Activated CD4-positive, alpha-beta T cell treated with anti-CD3 and anti-CD28 coated beads, Interleukin-2, amount 50 U/mL, for 4 hours (primary cell): ENCODE measurements around the gene TEX53.

Experiments
- DNase-seq, 2 experiments: peaks; one replicate each; pipeline ENCODE4 v3.0.0-alpha.2; 2020

Gene TEX53

GRCh38 chr9:114678795-114679194, 21.2 kb upstream of the TEX53 start:
- DNase-seq: no peak

- DNase-seq: no peak
Measured at GRCh38 chr9:114678130-114678529, 20.5 kb upstream of the TEX53 start.

- DNase-seq: no peak
Measured at GRCh38 chr9:114677418-114677817, 19.8 kb upstream of the TEX53 start.

GRCh38 chr9:114676901-114677300, 19.3 kb upstream of the TEX53 start:
- no peak for DNase-seq

- DNase-seq: no peak
Measured at GRCh38 chr9:114674798-114675540, 17.4 kb upstream of the TEX53 start.

- DNase-seq: no peak
Measured at GRCh38 chr9:114674076-114674797, 16.6 kb upstream of the TEX53 start.

- DNase-seq: no peak
Measured at GRCh38 chr9:114671605-114672004, 14.0 kb upstream of the TEX53 start.

- no peak for DNase-seq
Measured at GRCh38 chr9:114669961-114670360, 12.4 kb upstream of the TEX53 start.

- no peak for DNase-seq
Measured at GRCh38 chr9:114668146-114668545, 10.5 kb upstream of the TEX53 start.

GRCh38 chr9:114666851-114667250, 9.2 kb upstream of the TEX53 start:
- DNase-seq: no peak

GRCh38 chr9:114666401-114666800, 8.8 kb upstream of the TEX53 start:
- no peak for DNase-seq

GRCh38 chr9:114664181-114664580, 6.6 kb upstream of the TEX53 start:
- DNase-seq: no peak

- DNase-seq: peak; percentile 54 to 56
Measured at GRCh38 chr9:114662081-114662989, 4.7 kb upstream of the TEX53 start.

- no peak for DNase-seq
Measured at GRCh38 chr9:114656301-114656700, 1.3 kb downstream of the TEX53 start.

- no peak for DNase-seq
Measured at GRCh38 chr9:114655689-114656088, 1.9 kb downstream of the TEX53 start.

- peak; percentile 76 to 81 for DNase-seq
Measured at GRCh38 chr9:114653556-114654159, 3.9 kb downstream of the TEX53 start.

GRCh38 chr9:114652776-114653555, 4.6 kb downstream of the TEX53 start:
- DNase-seq: no peak

GRCh38 chr9:114643896-114644295, 13.7 kb downstream of the TEX53 start:
- DNase-seq: no peak

GRCh38 chr9:114643001-114643400, 14.6 kb downstream of the TEX53 start:
- DNase-seq: no peak

GRCh38 chr9:114641967-114642366, 15.6 kb downstream of the TEX53 start:
- DNase-seq: no peak

GRCh38 chr9:114638404-114638803, 19.2 kb downstream of the TEX53 start:
- no peak for DNase-seq

GRCh38 chr9:114634387-114634786, 23.2 kb downstream of the TEX53 start:
- no peak for DNase-seq
